Gastrocnemius medialis (tissue), 4 donors: Measurements from ENCODE around the gene TCTN2. TPM values are rescaled to one million over a fixed set of nuclear protein-coding genes. Genes with fewer than 3 reads are reported as not detected.

Experiments used
- ATAC-seq, 2 donors: fragments of 150-250 bp; one replicate each; pipeline ENCODE4 v1.9.1; 2016
- DNase-seq, 2 donors: peaks; one replicate each; pipeline ENCODE4 v3.0.0-alpha.2; 2019
- H3K27ac ChIP-seq, 4 donors: fragments of 200-600 bp; sonication (generic); 1 replicate in 1 of 4; 2 replicates in 3 of 4; pipeline ENCODE4 v1.5.1; 2016 to 2018; ENCODE audit warnings: mild to moderate bottlenecking in 2 of 4, moderate library complexity in 1 of 4
- H3K27me3 ChIP-seq, 3 donors: fragments of 200-600 bp; sonication (generic) in 2 of 3; 1 replicate in 1 of 3; 2 replicates in 2 of 3; pipeline versions ENCODE4 v1.5.1 to v1.6.0; 2016 to 2019; ENCODE audit warnings: mild to moderate bottlenecking in 1 of 3, moderate library complexity in 1 of 3
- H3K36me3 ChIP-seq, 2 donors: fragments of 200-600 bp; sonication (generic) in 1 of 2; one replicate each; pipeline ENCODE4 v1.5.1; 2017 to 2018
- H3K4me1 ChIP-seq, 2 donors: fragments of 200-600 bp; sonication (generic) in 1 of 2; one replicate each; pipeline ENCODE4 v1.5.1; 2016 to 2017; ENCODE audit warnings: mild to moderate bottlenecking in 2 of 2
- H3K4me3 ChIP-seq, 4 donors: fragments of 200-600 bp; sonication (generic) in 3 of 4; 1 replicate in 1 of 4; 2 replicates in 3 of 4; pipeline ENCODE4 v1.5.1; 2016 to 2019; ENCODE audit warnings: mild to moderate bottlenecking in 2 of 4
- H3K9me3 ChIP-seq, 3 donors: fragments of 200-600 bp; sonication (generic) in 2 of 3; 1 replicate in 1 of 3; 2 replicates in 2 of 3; pipeline ENCODE4 v1.5.1; 2016 to 2019
- POLR2A ChIP-seq, 2 donors: fragments of 450-650 bp; IDR thresholded peaks; one replicate each; pipeline ENCODE4 v1.6.1; 2017; ENCODE audit warnings: antibody characterized with exemption in 2 of 2, mild to moderate bottlenecking in 2 of 2, moderate library complexity in 2 of 2
- in situ Hi-C, 4 donors: fragments of 200-750 bp; cut with MboI; loops; one replicate each; pipeline versions ENCODE4 v1.15.0 to v1.8.0; 2017; ENCODE audit warnings: low sequenced_read_pairs in 4 of 4
- intact Hi-C: fragments of 100-400 bp; cut with DNase I; formaldehyde crosslinking; loops from one replicate; pipeline ENCODE4 v1.15.1; 2023; ENCODE audit warnings: low total_unique reads
- total RNA-seq, 4 donors: library from RNA; depleted of rRNA; stranded (reverse); fragments of >200 nt; gene quantifications; one replicate each; pipeline versions ENCODE4 v1.1.0 to v1.2.3, GENCODE V29; 2016
- TF ChIP-seq, protein P1 (sequence below), 5 experiments: fragments of 450-650 bp in 3 of 5; fragments of 200-600 bp in 2 of 5; sonication (generic) in 2 of 5; IDR thresholded peaks in 4 of 5; conservative IDR thresholded peaks in 1 of 5; 1 replicate in 4 of 5; 2 replicates in 1 of 5; pipeline ENCODE4 v1.5.1; 2016 to 2019; ENCODE audit warnings: antibody characterized with exemption in 5 of 5, mild to moderate bottlenecking in 3 of 5, moderate library complexity in 3 of 5

Gene TCTN2
- total RNA-seq, 4 donors from 2014 or later, result 1.2 to 5.0 (median 1.6) TPM

DNA sequence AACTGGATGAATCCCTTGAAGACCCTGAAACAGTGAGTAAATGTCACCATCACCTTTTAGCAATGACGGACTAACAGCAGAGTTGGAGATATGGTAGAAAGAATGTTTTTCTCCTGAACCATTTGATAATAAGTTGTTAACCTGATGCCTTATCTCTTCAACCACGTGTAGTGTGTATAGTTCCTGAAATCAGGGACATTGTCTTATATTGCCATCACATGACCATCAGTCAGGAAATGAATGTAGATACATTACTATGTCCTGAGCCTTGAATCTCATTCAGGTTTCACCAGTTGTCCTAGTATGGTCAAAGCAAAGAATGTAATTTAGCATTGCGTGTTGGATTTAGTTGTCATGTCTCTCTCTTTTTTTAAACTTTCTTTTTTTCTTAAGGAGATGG, 57.0 kb downstream of the TCTN2 start:
- in situ Hi-C loops, result no loop called here
- no peak for DNase-seq
- intact Hi-C loops, result no loop called here
- H3K9me3 ChIP-seq, result no peaks in the 10 kb centered on the region
- no peak for ATAC-seq
- no peaks in the 10 kb centered on the region for H3K4me1 ChIP-seq
- no peaks in the 10 kb centered on the region for H3K27me3 ChIP-seq
- H3K27ac ChIP-seq, result no peak overlapping the region
- H3K36me3 ChIP-seq, result peaks cover 3 to 71% of the 10 kb centered on the region in 2 donors
- no peak for TF ChIP-seq POLR2A (IDR thresholded peaks at IDR 0.05)
- TF ChIP-seq, protein P1, sequence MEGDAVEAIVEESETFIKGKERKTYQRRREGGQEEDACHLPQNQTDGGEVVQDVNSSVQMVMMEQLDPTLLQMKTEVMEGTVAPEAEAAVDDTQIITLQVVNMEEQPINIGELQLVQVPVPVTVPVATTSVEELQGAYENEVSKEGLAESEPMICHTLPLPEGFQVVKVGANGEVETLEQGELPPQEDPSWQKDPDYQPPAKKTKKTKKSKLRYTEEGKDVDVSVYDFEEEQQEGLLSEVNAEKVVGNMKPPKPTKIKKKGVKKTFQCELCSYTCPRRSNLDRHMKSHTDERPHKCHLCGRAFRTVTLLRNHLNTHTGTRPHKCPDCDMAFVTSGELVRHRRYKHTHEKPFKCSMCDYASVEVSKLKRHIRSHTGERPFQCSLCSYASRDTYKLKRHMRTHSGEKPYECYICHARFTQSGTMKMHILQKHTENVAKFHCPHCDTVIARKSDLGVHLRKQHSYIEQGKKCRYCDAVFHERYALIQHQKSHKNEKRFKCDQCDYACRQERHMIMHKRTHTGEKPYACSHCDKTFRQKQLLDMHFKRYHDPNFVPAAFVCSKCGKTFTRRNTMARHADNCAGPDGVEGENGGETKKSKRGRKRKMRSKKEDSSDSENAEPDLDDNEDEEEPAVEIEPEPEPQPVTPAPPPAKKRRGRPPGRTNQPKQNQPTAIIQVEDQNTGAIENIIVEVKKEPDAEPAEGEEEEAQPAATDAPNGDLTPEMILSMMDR (IDR thresholded peaks at IDR 0.05 in 4 of 5, conservative IDR thresholded peaks at IDR 0.05 in 1 of 5), result no peak
- no peak overlapping the region for H3K4me3 ChIP-seq

DNA sequence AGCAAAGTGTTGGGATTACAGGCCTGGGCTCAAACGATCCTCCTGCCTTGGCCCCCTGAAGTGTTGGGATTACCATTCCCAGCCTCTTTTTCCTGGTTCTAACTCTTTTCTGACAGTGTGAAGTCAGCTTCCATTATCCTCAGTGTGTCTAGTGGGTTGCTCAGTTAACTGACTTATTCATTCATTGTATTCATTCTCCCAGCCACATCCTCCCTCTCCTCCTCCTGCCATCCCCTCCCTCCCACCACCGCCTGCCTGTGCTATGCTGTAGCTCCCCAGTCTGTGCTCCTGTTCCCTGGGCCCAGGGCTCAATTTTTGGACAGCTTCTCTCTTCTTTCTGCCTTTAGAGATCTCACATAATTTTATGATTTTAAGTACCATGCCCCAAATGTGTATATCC, 60.7 kb downstream of the TCTN2 start:
- in situ Hi-C loops, result no loop called here
- no peaks in the 10 kb centered on the region for H3K27me3 ChIP-seq
- DNase-seq (no peak), ATAC-seq (no peak)
- peaks cover 0 to 79% of the 10 kb centered on the region in 2 donors for H3K36me3 ChIP-seq
- intact Hi-C loops, result no loop called here
- no peaks in the 10 kb centered on the region for H3K9me3 ChIP-seq
- H3K27ac ChIP-seq, result no peak overlapping the region
- H3K4me1 ChIP-seq, result no peaks in the 10 kb centered on the region
- TF ChIP-seq, protein P1 (IDR thresholded peaks at IDR 0.05 in 4 of 5, conservative IDR thresholded peaks at IDR 0.05 in 1 of 5), result no peak
- no peak for TF ChIP-seq POLR2A (IDR thresholded peaks at IDR 0.05)
- H3K4me3 ChIP-seq, result no peak overlapping the region

DNA sequence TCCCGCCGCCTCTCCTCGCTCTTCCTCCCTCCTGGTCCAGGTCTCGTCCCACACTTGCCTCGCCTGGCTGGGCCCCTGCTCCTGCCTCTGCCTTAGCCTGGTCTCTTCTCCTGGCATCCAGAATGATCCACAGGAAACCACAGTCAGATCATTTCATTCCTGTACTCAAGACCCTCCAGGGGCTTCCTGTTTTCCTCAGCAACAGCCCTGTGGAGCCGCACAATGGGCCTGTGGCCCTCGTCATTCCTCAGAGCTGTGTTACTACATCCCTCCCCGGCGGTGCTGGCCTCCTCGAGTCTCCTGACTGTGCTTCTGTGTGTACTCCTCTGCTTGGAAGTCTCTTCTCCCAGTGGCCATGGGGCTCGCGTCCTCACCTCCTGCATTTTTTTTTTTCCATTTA, 61.3 kb downstream of the TCTN2 start:
- ATAC-seq (no peak), DNase-seq (no peak)
- Histone ChIP-seq H3K4me1 (no peaks in the 10 kb centered on the region), H3K4me3 (no peak overlapping the region), H3K9me3 (no peaks in the 10 kb centered on the region), H3K27ac (no peak overlapping the region), H3K27me3 (no peaks in the 10 kb centered on the region), H3K36me3 (peaks cover 0 to 79% of the 10 kb centered on the region in 2 donors)
- intact Hi-C loops, result no loop called here
- in situ Hi-C loops, result no loop called here
- no peak for TF ChIP-seq POLR2A (IDR thresholded peaks at IDR 0.05)
- TF ChIP-seq, protein P1 (IDR thresholded peaks at IDR 0.05 in 4 of 5, conservative IDR thresholded peaks at IDR 0.05 in 1 of 5), result no peak

DNA sequence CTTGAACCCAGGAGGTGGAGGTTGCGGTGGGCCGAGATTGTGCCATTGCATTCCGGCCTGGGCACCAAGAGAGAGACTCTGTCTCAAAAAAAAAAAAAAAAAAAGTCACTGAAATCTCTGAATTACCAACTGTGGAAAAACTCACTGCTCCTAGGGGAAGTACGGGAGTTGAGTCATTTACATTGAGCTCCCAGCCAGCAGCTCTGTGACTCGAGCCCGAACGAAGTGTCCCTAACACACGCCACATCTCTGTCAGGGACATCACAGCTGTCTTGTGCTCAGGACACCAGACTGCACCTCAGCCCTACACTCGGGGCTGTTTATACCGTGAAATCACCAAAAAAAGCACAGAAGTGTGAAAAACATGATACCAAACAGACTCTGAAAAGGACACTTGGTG, 62.3 kb downstream of the TCTN2 start:
- no peak for ATAC-seq
- H3K27ac ChIP-seq, result no peak overlapping the region
- intact Hi-C loops, result no loop called here

More for the DNA sequence above, 62.3 kb downstream of the TCTN2 start:
- no peak overlapping the region for H3K4me3 ChIP-seq
- H3K36me3 ChIP-seq, result peaks cover 0 to 76% of the 10 kb centered on the region in 2 donors
- in situ Hi-C loops, result no loop called here
- H3K4me1 ChIP-seq, result no peaks in the 10 kb centered on the region
- no peaks in the 10 kb centered on the region for H3K27me3 ChIP-seq
- DNase-seq, result no peak
- TF ChIP-seq POLR2A (IDR thresholded peaks at IDR 0.05), result no peak
- TF ChIP-seq, protein P1 (IDR thresholded peaks at IDR 0.05 in 4 of 5, conservative IDR thresholded peaks at IDR 0.05 in 1 of 5), result no peak
- H3K9me3 ChIP-seq, result no peaks in the 10 kb centered on the region
